ENCODE results near the gene CYSRT1. TPM values are rescaled to one million over a fixed set of nuclear protein-coding genes. Genes with fewer than 3 reads are reported as not detected.

The CYSRT1 gene
- total RNA-seq, 1 experiment from 2014 or later = 1.0 TPM

- H2BK120ac ChIP-seq (ENCODE audit: low read depth, low read length, poor library complexity, severe bottlenecking) = no peak overlapping the region
- no peaks in the 10 kb centered on the region; a peak in 1 of 5 replicates for H3K9me3 Mint-ChIP-seq
- H4K5ac ChIP-seq (ENCODE audit: insufficient read length, low read depth, low read length) = no peak overlapping the region
- no peaks in the 10 kb centered on the region for H3K27me3 ChIP-seq (ENCODE audit: insufficient read depth, low read length)
- H2BK12ac ChIP-seq (ENCODE audit: insufficient read length, low read depth, low read length) = no peak overlapping the region
- TF ChIP-seq CTCF (conservative IDR thresholded peaks at IDR 0.05) = no peak
- no peak overlapping the region for H3K9ac ChIP-seq (ENCODE audit: extremely low read depth, insufficient read length, low read length)
- H3K79me2 ChIP-seq (ENCODE audit: insufficient read depth, low read length) = no peaks in the 10 kb centered on the region
- H4K91ac ChIP-seq (ENCODE audit: insufficient read length, low read depth, low read length) = no peak overlapping the region
- peaks cover 7 to 22% (median 20%) of the 10 kb centered on the region in 3 experiments; a peak in 6 of 7 replicates for H3K36me3 Mint-ChIP-seq (ENCODE audit: insufficient read depth in 1 of 3, low read depth in 3 of 3)
- H2AK5ac ChIP-seq (ENCODE audit: insufficient read length, low read length) = no peak overlapping the region
- no peak overlapping the region for H3K4ac ChIP-seq (ENCODE audit: low read depth, low read length)
- no peak overlapping the region for H3T11ph ChIP-seq (ENCODE audit: low read length)
- H2BK15ac ChIP-seq (ENCODE audit: low read depth, low read length) = no peak overlapping the region
- H4K8ac ChIP-seq (replicated peaks; ENCODE audit: insufficient read length, low read depth, low read length) = no peak overlapping the region
- H2BK20ac ChIP-seq (ENCODE audit: low read depth, low read length, poor library complexity, severe bottlenecking) = no peak overlapping the region
- no peaks in the 10 kb centered on the region for H3K9me3 ChIP-seq (ENCODE audit: control insufficient read depth, low read depth, low read length)
- no peaks in the 10 kb centered on the region for H3K27me3 Mint-ChIP-seq (ENCODE audit: low read depth)
- no peak overlapping the region; a peak in 1 of 7 replicates for H3K27ac Mint-ChIP-seq
- H3K23me2 ChIP-seq (ENCODE audit: insufficient read length, low read depth, low read length, poor library complexity, severe bottlenecking) = peaks cover 4% of the 10 kb centered on the region
- no peak overlapping the region for H3K18ac ChIP-seq (ENCODE audit: insufficient read length, low read depth, low read length)
- H3K4me1 Mint-ChIP-seq = peaks cover 20 to 29% of the 10 kb centered on the region in 2 experiments
- H3K56ac ChIP-seq (ENCODE audit: insufficient read length, low read depth, low read length) = no peak overlapping the region
- H4K20me1 ChIP-seq (ENCODE audit: control insufficient read depth, insufficient read depth, insufficient read length) = no peaks in the 10 kb centered on the region
- H3K79me1 ChIP-seq (ENCODE audit: insufficient read depth, low read depth, low read length, poor library complexity, severe bottlenecking) = no peaks in the 10 kb centered on the region
- H3K23ac ChIP-seq (ENCODE audit: insufficient read length, low read depth, low read length) = no peak overlapping the region
- no peak overlapping the region for H2BK5ac ChIP-seq (ENCODE audit: insufficient read length, low read length)
- H2AFZ ChIP-seq (ENCODE audit: low read length) = no peak overlapping the region
- peak; percentile 28 for DNase-seq
- H3K4me2 ChIP-seq (ENCODE audit: insufficient read depth, insufficient read length, low read length) = no peak overlapping the region
- H3K14ac ChIP-seq (ENCODE audit: insufficient read depth, low read length) = no peak overlapping the region
- H3K27ac ChIP-seq (ENCODE audit: insufficient read length, low read depth, low read length) = no peak overlapping the region
- no CpG with 5 or more reads among the region's 15 CpGs for WGBS (ENCODE audit: extremely low coverage, insufficient read length, low lambda C conversion rate)
- H3K4me3 Mint-ChIP-seq = no peak overlapping the region
- H3K4me1 ChIP-seq (ENCODE audit: insufficient read depth, low read length) = no peaks in the 10 kb centered on the region
Measured at GRCh38 chr9:137273611-137274320, 48.8 kb downstream of the CYSRT1 start.

Measured in H9 (cell line).